Measurements from ENCODE around the gene APOH. TPM values are rescaled to one million over a fixed set of nuclear protein-coding genes. Genes with fewer than 3 reads are reported as not detected.
A peak's percentile ranks its signal among the peaks of the same experiment; 100 is the strongest.

Gene APOH
- total and polyA plus RNA-seq, 11 donors = 0.15 to 0.30 TPM; not detected in 9

- H3K36me3 ChIP-seq = peaks cover 0 to 36% (median 4%) of the 10 kb centered on the region in 9 donors
- DNase-seq = no peak
- no peaks in the 10 kb centered on the region for H3K27me3 ChIP-seq
- no peaks in the 10 kb centered on the region for H3K9me3 ChIP-seq
- peak in 2 of 4 donors; percentile 54 to 84 for ATAC-seq
- 43 to 56% (median 48%) methylated on average over 5 of the region's 5 CpGs for WGBS, 4 donors
- intact Hi-C loops (cut with DNase I) = loop anchor here (2.0 to 10.0 kb wide), 11 partner anchors 613 to 935 kb away; no protein-coding TSS in a partner anchor
- no peak overlapping the region for H3K27ac ChIP-seq
- no peak for TF ChIP-seq CTCF (IDR thresholded peaks at IDR 0.05)
- no peak for TF ChIP-seq POLR2A (IDR thresholded peaks at IDR 0.05)
- H3K4me1 ChIP-seq = peaks cover 0 to 16% (median 1%) of the 10 kb centered on the region in 12 donors
- no peak overlapping the region for H3K4me3 ChIP-seq
These were observed 61.9 kb downstream of the APOH start for GRCh38 chr17:66167189-66167815.

- Histone ChIP-seq H3K4me3 (no peak overlapping the region), H3K36me3 (peaks cover 0 to 26% (median 4%) of the 10 kb centered on the region in 9 donors), H3K27me3 (no peaks in the 10 kb centered on the region), H3K4me1 (peaks cover 0 to 7% (median 0%) of the 10 kb centered on the region in 12 donors), H3K27ac (no peak overlapping the region), H3K9me3 (peaks cover 0 to 5% (median 0%) of the 10 kb centered on the region in 12 donors)
- no peak for TF ChIP-seq POLR2A (IDR thresholded peaks at IDR 0.05)
- TF ChIP-seq CTCF (IDR thresholded peaks at IDR 0.05) = peak; percentile 57 to 80 (median 72)
- ATAC-seq (no peak), DNase-seq (no peak)
- intact Hi-C loops (cut with DNase I) = loop anchor here (1.0 to 10.0 kb wide), 13 partner anchors 611 to 935 kb away; no protein-coding TSS in a partner anchor
These were observed 63.6 kb downstream of the APOH start for GRCh38 chr17:66165537-66166123.

Other genes with a start within 250 kb of the APOH start
- gene CEP112, start 37.3 kb downstream of the APOH start, total RNA-seq = 10 to 100 TPM in 8 of 9 donors, 1 to 10 TPM in 1; 9.8 to 28.3 (median 14.3) TPM
- gene CEP112, start 37.3 kb downstream of the APOH start, polyA plus RNA-seq = 10 to 100 TPM in 1 of 2 donors, 1 to 10 TPM in 1; 5.5 to 16.1 TPM
- 10 to 100 TPM in 6 of 9 donors, 1 to 10 TPM in 3; 4.8 to 26.8 (median 16.9) TPM for gene PRKCA, start 73.2 kb upstream of the APOH start, total RNA-seq
- 1 to 10 TPM; 3.4 to 3.7 TPM for gene PRKCA, start 73.2 kb upstream of the APOH start, polyA plus RNA-seq